Loucy (cell line): ENCODE data around the gene JUP.
A peak's percentile ranks its signal among the peaks of the same experiment; 100 is the strongest.
"Not testable (repeated sequence)": the region's sequence is repeated elsewhere in the genome, so short reads cannot be mapped to it uniquely, and the experiment has no call there.

Experiments
- H2AFZ ChIP-seq: fragments of 200-600 bp; sonication (generic); 2 replicates; pipeline ENCODE4 v1.6.0; 2016; ENCODE audit warnings: antibody characterized with exemption, mild to moderate bottlenecking, low read length, moderate library complexity
- H3F3A ChIP-seq: fragments of 200-600 bp; 2 replicates; pipeline ENCODE4 v1.6.0; 2016; ENCODE audit warnings: antibody characterized with exemption, low read depth, mild to moderate bottlenecking
- H3K27me3 ChIP-seq: fragments of 200-600 bp; sonication (generic); 2 replicates; pipeline ENCODE4 v1.6.1; 2014; ENCODE audit warnings: low read length, mild to moderate bottlenecking; ENCODE audit not compliant: insufficient read depth, poor library complexity, severe bottlenecking
- H3K36me3 ChIP-seq: fragments of 200-600 bp; sonication (generic); 2 replicates; pipeline ENCODE4 v1.6.1; 2016; ENCODE audit warnings: low read length; ENCODE audit not compliant: insufficient read depth
- H3K4me1 ChIP-seq: fragments of 200-600 bp; sonication (generic); 2 replicates; pipeline ENCODE4 v1.5.1; 2014; ENCODE audit warnings: low read length, mild to moderate bottlenecking; ENCODE audit not compliant: insufficient read depth, poor library complexity, severe bottlenecking
- H3K4me2 ChIP-seq: fragments of 200-600 bp; sonication (generic); 2 replicates; pipeline ENCODE4 v1.6.0; 2014; ENCODE audit warnings: antibody characterized with exemption, low read length, low read depth, mild to moderate bottlenecking; ENCODE audit not compliant: poor library complexity, severe bottlenecking
- H3K4me3 ChIP-seq: fragments of 200-600 bp; sonication (generic); 2 replicates; pipeline ENCODE4 v1.5.1; 2014; ENCODE audit warnings: low read length, mild to moderate bottlenecking, mixed read lengths; ENCODE audit not compliant: poor library complexity, severe bottlenecking
- H3K79me2 ChIP-seq: fragments of 200-600 bp; sonication (generic); 2 replicates; pipeline ENCODE4 v1.6.1; 2014; ENCODE audit warnings: low read length; ENCODE audit not compliant: insufficient read depth
- H3K9ac ChIP-seq: fragments of 200-600 bp; sonication (generic); 2 replicates; pipeline ENCODE4 v1.6.0; 2014; ENCODE audit warnings: mild to moderate bottlenecking, low read depth, low read length, moderate library complexity; ENCODE audit not compliant: poor library complexity, severe bottlenecking
- H3K9me2 ChIP-seq: fragments of 200-600 bp; sonication (generic); replicated peaks from 2 replicates; pipeline ENCODE4 v1.6.1; 2016; ENCODE audit warnings: low read depth, low read length, mixed read lengths
- H3K9me3 ChIP-seq: fragments of 200-600 bp; sonication (generic); 2 replicates; pipeline ENCODE4 v1.6.1; 2014; ENCODE audit warnings: mild to moderate bottlenecking, antibody characterized with exemption, low read length, low read depth; ENCODE audit not compliant: insufficient read depth
- H4K20me1 ChIP-seq: fragments of 200-600 bp; sonication (generic); 2 replicates; pipeline ENCODE4 v1.6.0; 2014; ENCODE audit warnings: antibody characterized with exemption, low read length, mild to moderate bottlenecking; ENCODE audit not compliant: insufficient read depth, poor library complexity, severe bottlenecking
- EZH2phosphoT487 ChIP-seq: fragments of 200-600 bp; IDR thresholded peaks from 2 replicates; pipeline ENCODE4 v1.6.1; 2018; ENCODE audit warnings: antibody characterized with exemption, mild to moderate bottlenecking, moderate library complexity, borderline replicate concordance
- TF ChIP-seq, protein P1 (sequence below): fragments of 200-600 bp; sonication (generic); conservative IDR thresholded peaks from 2 replicates; pipeline ENCODE4 v1.5.1; 2014; ENCODE audit warnings: mild to moderate bottlenecking, antibody characterized with exemption, low read length

The JUP gene

DNA sequence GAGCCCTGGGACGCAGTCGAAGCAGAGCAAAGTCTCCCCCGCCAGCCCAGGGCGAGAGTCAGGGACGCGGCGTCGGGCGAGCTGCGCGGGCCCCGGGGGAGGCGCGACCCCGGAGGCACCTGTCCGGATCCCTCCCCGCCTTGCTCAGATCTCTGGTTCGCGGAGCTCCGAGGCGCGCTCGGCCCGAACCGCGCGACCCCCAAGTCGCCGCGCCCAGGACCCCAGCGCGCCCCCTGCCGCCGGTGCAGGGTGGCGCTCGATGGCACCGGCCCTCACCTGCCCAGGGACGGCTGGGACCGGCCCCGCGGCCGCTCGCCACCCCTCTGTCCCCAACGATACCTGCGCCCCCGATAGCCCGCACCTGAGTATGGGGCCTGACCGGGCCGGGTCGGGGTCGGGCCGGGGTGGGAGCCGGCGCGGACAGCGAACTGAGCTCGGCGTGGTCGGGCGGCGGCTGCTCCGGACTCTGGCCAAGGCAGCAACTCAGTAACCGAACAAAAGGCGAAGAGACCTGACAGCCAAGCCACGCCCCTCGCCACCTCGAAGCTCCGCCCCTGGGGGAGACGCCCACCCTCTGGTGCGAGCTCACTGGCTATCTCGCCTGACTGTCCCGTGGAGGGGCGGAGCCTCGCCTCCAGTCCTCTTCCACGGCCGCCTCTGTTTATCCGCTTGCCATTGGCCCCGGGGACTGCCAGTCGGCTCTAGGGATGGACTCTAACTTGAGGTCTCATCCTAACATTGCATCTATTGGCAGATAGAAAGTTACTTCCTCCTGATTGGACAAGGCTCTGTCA is at the start of gene JUP:
Gene JUP (minus strand): TSS at position 485 of the 794 bp plus-strand sequence. CDS start 14,857 bp downstream, outside the sequence.
- Histone ChIP-seq H3K9ac (peak within 1 kb of the TSS; percentile 93), H2AFZ (peak within 1 kb of the TSS; percentile 45; the same call in 1 of the 2 replicates), H3K4me2 (peak within 1 kb of the TSS; percentile 94), H3K9me2 (no peaks in the 10 kb centered on the region), H3F3A (no peaks in the 10 kb centered on the region), H3K9me3 (no peaks in the 10 kb centered on the region), H3K4me1 (peaks cover 59% of the 10 kb centered on the region), H3K27me3 (no peaks in the 10 kb centered on the region), H3K79me2 (peaks cover 36% of the 10 kb centered on the region), H3K4me3 (peak within 1 kb of the TSS; percentile 83), H3K36me3 (no peaks in the 10 kb centered on the region), H4K20me1 (peaks cover 31% of the 10 kb centered on the region)
- TF ChIP-seq, protein P1, sequence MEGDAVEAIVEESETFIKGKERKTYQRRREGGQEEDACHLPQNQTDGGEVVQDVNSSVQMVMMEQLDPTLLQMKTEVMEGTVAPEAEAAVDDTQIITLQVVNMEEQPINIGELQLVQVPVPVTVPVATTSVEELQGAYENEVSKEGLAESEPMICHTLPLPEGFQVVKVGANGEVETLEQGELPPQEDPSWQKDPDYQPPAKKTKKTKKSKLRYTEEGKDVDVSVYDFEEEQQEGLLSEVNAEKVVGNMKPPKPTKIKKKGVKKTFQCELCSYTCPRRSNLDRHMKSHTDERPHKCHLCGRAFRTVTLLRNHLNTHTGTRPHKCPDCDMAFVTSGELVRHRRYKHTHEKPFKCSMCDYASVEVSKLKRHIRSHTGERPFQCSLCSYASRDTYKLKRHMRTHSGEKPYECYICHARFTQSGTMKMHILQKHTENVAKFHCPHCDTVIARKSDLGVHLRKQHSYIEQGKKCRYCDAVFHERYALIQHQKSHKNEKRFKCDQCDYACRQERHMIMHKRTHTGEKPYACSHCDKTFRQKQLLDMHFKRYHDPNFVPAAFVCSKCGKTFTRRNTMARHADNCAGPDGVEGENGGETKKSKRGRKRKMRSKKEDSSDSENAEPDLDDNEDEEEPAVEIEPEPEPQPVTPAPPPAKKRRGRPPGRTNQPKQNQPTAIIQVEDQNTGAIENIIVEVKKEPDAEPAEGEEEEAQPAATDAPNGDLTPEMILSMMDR = peak; percentile 72
- TF ChIP-seq EZH2phosphoT487 = no peak

DNA sequence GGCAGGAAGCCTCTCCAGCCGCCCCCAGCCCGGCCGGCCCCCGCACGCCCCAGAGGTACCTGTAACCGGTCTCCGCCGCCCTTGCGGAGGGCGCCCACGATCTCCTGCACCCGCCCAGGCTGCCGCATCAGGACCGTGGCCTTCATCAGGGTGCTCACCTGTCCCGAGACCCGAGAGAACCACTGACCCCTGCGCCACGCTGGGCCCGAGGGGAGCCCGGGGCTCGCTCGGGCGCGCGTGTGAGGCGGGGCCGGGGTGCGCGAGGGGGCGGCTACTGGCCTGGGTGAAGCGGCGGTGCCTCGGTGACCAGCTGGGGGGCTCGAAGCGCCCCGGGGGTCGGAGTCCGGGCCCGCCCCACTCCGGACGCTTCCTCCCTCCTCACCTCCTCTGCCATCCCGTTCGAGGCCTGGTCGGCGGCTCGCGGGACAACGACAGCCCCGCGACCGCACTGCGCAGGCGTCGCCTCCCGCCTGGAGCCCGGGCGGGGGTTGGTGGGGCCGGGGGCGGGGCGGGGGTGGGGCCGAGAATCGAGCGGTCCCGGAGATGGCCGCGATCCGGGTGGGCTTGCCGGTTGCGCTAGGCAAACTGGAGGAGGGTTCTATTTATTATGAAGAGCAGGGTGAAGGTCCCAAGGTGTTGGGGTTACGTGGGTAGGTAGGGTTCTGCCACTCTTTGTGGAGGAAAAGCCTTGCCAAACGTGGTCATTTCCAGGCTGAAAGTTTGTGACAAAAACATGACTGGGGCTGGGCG is 49.5 kb upstream of the JUP start, which contains the start of gene NT5C3B:
Gene NT5C3B (minus strand): TSS at position 433 of the 750 bp plus-strand sequence. CDS start 39 bp downstream, at position 394.
- H3K9ac ChIP-seq = peak within 1 kb of the TSS; percentile 83
- peaks cover 10% of the 10 kb centered on the region; the same call in 1 of the 2 replicates for H3K79me2 ChIP-seq
- H3K4me3 ChIP-seq = peak within 1 kb of the TSS; percentile 82
- no peaks in the 10 kb centered on the region for H3K36me3 ChIP-seq
- no peaks in the 10 kb centered on the region for H3K27me3 ChIP-seq
- peak within 1 kb of the TSS; percentile 99 for H2AFZ ChIP-seq
- H3F3A ChIP-seq = no peaks in the 10 kb centered on the region
- H4K20me1 ChIP-seq = no peaks in the 10 kb centered on the region
- TF ChIP-seq, protein P1 = no peak
- H3K9me2 ChIP-seq = no peaks in the 10 kb centered on the region
- H3K4me2 ChIP-seq = peak within 1 kb of the TSS; percentile 84
- H3K4me1 ChIP-seq = peaks cover 8% of the 10 kb centered on the region
- H3K9me3 ChIP-seq = no peaks in the 10 kb centered on the region

DNA sequence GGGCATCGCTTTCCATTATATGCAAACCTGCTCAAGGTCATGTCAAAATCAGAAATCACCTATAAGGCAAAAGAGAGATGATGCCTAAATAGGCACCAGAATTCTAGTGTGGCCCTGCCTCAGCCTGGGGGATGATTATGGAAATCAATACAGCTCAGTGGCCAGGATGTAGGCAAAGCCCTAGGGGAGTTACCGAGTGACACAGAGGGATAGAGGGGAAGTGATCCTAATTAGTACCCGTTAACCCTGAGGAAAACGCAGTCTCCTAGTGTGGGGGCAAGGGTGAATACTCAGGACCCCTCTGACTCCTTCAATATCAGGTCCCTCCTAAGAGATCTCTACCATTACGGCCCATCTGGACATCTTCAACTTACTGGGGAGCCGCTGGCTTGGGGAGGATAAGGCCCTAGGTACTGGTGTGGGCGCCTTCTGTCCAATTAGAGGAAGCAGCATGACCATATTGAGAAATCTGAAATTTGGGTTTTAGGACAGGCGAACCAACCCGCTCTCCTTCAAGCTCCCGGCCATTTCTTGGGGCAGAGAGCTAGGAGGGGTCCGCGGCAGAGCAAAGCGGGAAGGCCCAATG is 48.8 kb upstream of the JUP start:
- Histone ChIP-seq H3F3A (no peaks in the 10 kb centered on the region), H4K20me1 (no peaks in the 10 kb centered on the region), H3K36me3 (no peaks in the 10 kb centered on the region), H3K9me3 (no peaks in the 10 kb centered on the region), H3K4me3 (peak overlapping the region; percentile 82), H3K9ac (peak overlapping the region; percentile 83), H3K9me2 (no peaks in the 10 kb centered on the region), H2AFZ (peak overlapping the region; percentile 99), H3K79me2 (peaks cover 10% of the 10 kb centered on the region; the same call in 1 of the 2 replicates), H3K27me3 (no peaks in the 10 kb centered on the region), H3K4me2 (peak overlapping the region; percentile 84), H3K4me1 (peaks cover 8% of the 10 kb centered on the region)
- no peak for TF ChIP-seq EZH2phosphoT487

DNA sequence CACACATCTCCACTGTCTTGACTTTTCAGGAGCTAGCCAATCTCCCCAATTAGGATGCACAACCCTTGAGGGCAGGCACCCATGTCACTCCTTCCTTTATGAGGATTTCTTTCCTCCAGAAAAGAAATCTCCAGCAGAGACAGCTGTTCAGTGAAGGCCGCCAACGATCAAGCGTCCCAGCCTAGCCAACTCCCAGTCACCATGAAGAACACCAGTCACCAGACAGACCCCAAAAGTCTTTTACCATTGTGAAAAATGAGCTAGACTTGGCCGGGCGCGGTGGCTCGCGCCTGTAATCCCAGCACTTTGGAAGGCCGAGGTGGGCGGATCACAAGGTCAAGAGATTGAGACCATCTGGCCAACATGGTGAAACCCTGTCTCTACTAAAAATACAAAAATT is 43.5 kb upstream of the JUP start:
- H3K4me2 ChIP-seq, H3K9me3 ChIP-seq, H3K79me2 ChIP-seq, H3K36me3 ChIP-seq, H3K9ac ChIP-seq, H3K4me3 ChIP-seq, H3K9me2 ChIP-seq, H4K20me1 ChIP-seq, H2AFZ ChIP-seq, H3K4me1 ChIP-seq, H3F3A ChIP-seq, H3K27me3 ChIP-seq: not testable (repeated sequence)
